GM12891 (cell line): ENCODE measurements around the gene RPA1.

Experiments
- POLR2A ChIP-seq: IDR thresholded peaks from 2 replicates; pipeline ENCODE4 v1.6.1; 2011; ENCODE audit warnings: low read depth, low read length, control low read depth
- POLR2AphosphoS5 ChIP-seq: IDR thresholded peaks from 2 replicates; pipeline ENCODE4 v1.6.1; 2011; ENCODE audit warnings: low read depth, low read length, control low read depth
- POU2F2 ChIP-seq: IDR thresholded peaks from 2 replicates; pipeline ENCODE4 v1.6.1; 2011; ENCODE audit warnings: low read depth, mild to moderate bottlenecking, control low read depth, low read length, moderate library complexity
- SPI1 ChIP-seq: IDR thresholded peaks from 2 replicates; pipeline ENCODE4 v1.6.1; 2011; ENCODE audit warnings: low read depth, low read length, control low read depth
- TAF1 ChIP-seq: IDR thresholded peaks from 2 replicates; pipeline ENCODE4 v1.6.1; 2011; ENCODE audit warnings: low read depth, low read length, control low read depth

DNA sequence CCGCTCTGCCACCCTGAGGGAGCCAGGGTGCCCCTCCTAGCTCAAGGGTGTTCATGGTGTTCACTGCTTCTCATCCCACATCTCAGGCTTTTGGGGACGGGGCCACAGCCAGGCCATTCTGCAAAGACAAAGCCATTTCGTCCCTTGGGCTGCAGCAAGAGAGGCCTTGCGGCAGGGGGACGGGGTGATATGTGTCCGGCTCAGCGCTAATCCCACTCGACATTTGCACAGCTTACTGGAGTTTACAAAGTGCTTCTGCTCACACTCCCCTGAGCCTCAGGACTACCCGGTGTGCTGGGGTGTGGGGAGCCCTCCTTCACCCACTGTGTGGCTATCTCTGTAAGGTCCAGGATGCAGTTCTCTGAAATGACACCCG is 111.0 kb downstream of the RPA1 start:
- TF ChIP-seq POLR2A (no peak), TAF1 (no peak), POLR2AphosphoS5 (no peak), SPI1 (no peak), POU2F2 (no peak)
